SIG-M5 treated with dmso at 0.1 percent for 504 hours (cell line): ENCODE data around the gene WDR70.
"Not testable (repeated sequence)": the region's sequence is repeated elsewhere in the genome, so short reads cannot be mapped to it uniquely, and the experiment has no call there.

ENCODE experiments used
- DNase-seq: peaks from one replicate; lab custom pipeline; 2025; ENCODE audit not compliant: unreplicated experiment; lab: John Stamatoyannopoulos, UW

WDR70 gene

GRCh38 chr5:37568018-37568753 lies 189.1 kb downstream of the WDR70 start:
- DNase-seq = no peak

DNA sequence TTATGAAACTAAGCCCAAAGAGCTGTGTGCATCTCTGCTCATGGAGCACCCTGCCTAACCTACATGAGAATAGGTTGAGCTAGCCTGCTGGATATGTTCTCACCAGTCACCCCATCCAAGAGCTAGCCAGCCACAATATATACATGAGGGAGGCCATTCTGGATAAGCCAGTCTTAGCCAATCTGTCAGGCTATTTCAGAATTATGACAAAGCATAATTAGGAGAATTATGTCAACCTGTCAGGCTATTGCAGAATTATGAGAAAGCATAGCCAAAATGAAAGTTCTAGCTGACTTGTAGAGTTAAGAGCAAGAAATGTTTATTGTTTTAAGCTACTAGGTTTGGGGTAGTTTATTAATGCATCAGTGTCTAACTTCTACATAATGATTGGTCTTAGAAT lies 189.8 kb downstream of the WDR70 start:
- no peak for DNase-seq

DNA sequence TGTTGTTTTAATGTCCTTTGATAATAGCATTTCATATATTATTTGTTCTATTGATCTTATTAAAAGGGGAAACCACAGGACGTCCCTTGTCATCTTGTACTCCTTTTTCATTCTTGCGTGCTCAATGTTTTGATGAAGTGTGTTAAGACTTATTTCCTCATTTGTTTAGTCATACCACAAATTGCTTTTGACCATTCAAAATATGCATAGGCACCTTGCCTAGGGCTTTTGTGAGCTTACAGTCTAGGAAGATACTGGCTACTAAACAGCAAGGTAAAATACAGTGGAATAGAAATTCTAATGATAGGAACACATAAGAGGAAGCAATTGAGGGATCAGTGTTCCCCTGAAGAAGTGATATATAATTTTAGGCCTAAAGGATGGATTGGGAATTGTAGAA lies 190.3 kb downstream of the WDR70 start:
- DNase-seq = no peak

DNA sequence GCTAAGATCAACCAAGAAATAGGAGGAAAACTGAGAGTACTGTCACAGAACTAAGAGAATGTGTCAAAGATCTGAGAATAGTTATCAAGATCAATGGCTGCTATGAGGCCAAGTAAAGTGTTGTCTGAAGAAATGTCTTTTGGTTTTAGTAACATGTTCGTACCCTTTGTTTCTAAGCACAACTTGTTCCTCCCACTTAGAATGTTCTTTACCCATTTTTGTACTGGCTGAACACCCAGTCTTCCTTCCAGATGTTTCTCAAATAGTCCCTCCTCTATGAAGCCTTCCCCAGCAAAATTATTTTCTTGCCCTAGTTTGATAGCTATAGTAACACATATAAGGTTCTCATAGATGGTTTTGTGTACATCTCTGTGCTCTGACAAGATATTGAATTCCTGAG lies 191.5 kb downstream of the WDR70 start:
- no peak for DNase-seq

DNA sequence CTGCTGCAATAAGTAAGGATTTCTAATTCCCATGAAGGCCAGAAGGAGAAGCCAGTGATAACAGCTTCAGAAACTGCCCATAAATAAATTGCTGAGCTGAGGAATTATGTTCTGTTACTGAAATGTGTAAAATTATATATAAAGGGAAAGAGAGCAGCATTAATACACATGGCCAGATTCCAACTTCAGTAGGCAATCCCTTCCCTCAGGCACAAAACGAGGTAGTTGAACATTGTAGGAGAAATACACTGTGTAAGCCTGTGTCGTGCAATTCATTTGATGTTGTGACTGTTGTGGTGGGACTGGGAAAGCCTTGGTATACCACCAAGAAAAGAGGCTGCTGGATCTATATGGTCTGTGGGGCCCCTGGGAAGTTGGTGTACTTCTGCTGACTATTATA lies 192.9 kb downstream of the WDR70 start:
- no peak for DNase-seq

DNA sequence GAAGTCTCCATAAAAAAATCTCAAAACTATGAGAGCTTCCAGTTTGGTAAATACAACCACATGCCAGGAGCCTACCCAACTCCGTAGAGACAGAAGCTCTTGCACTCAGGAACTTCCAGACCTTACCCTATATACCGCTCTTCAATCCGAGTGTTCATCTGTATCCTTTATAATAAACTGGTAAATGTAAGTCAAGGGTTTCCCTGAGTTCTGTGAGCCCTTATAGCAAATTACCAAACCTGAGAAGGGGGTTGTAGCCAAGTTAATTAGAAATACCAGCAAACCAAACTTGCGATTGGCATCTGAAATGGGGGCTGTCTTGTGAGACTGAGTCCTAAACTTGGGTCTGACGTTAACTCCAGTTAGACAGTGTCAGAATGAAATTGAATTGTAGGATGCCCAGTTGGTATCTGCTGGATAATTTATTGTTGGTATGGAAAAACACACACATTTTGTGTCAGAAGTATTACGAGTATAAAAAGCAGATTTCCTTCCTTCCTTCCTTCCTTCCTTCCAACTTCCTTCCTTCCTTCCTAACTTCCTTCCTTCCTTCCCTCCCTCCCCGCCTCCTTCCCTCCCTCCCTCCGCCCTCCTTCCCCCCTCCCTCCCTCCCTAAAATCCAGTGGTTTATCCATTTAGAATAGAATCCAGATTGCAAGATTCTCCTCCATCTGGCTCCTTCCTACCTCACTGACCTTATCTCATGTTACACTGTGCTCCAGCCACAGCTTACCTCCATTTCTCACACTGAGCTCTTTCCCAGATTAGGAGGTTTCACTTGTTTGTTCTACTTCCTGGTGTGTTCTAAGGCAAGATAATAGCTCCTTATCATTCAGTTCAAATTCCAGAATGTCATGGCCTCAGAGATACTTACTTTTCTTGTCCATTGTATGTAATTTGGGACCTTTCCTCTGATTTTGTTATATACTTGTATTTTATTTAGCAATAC lies 196.7 kb downstream of the WDR70 start:
- no peak for DNase-seq

GRCh38 chr5:37576552-37576951 lies 197.4 kb downstream of the WDR70 start:
- no peak for DNase-seq

DNA sequence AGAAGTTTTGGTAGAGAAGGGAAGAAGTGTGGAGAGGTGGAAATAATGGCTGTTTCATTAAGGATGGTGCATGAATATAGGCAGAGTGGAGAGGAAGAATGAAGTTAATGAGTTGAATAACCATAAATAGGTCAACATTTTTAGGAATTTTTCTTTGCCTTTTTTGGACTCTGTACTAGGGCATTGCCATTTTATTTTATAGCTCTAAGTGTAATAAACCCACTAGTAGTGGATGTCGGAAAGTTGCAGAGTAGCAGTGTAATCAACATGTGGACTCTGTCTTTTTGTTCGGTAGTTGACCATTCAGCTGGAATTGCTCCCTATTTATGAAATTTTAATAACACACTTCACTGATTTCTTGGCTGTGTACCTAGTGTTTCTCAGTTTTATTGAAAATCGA lies 199.1 kb downstream of the WDR70 start:
- no peak for DNase-seq

GRCh38 chr5:37580106-37580505 lies 201.0 kb downstream of the WDR70 start:
- DNase-seq = no peak

DNA sequence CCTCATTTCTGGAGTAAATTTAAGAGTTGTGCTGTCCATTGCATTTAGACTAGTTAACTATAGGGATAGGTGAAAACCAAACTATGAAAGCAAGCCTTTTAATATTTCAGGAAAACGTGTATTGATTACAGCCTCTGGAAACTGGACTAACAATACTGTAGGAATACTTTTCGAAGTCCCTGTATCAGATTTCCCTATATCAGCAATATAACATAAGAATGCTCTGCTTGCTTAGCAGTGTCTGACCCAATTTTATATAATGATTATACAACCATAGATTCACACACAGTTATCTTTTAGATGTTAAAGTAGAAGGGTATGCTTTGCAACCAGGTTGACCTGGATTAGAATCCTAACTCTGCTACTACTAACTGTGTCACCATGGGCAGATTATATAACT lies 203.1 kb downstream of the WDR70 start:
- no peak for DNase-seq

GRCh38 chr5:37593292-37593691 lies 214.2 kb downstream of the WDR70 start:
- DNase-seq = not testable (repeated sequence)

- not testable (repeated sequence) for DNase-seq
Observed at GRCh38 chr5:37594864-37595263, 215.7 kb downstream of the WDR70 start.

DNA sequence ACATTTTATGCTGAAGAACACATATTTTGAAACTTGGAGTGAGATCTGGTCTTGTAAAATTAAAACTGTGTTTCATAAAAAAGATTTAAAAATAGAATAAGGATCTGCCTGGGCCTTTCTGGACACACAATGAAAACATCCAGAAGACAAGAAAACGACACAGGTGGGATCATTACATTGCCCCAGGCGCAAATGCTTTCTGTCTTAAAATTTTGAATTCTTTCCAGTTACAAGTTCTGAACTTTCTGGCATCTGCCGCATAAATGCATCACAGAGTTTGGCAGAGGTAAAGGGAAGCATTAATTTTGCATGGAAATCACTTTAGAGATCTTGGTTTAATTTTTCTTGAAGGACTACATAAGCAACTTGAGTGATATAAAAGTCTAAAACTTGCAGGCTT lies 219.6 kb downstream of the WDR70 start:
- no peak for DNase-seq

- no peak for DNase-seq
Observed at GRCh38 chr5:37601163-37601562, 222.0 kb downstream of the WDR70 start.

DNA sequence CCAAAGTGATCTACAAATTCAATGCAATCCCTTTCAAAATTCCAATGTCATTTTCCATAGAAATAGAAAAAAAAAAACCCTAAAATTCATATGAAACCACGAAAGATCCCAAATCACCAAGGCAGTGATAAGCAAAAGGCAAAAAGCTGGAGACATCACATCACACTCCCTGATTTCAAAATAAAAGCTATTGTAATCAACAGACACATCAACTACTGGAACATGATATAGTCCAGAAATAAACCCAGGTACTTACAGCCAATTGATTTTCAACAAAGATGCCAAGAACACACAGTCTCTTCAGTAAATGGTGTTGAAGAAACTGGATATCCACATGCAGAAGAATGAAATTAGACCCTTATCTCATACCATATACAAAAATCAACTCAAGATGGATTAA lies 224.0 kb downstream of the WDR70 start:
- DNase-seq = no peak

DNA sequence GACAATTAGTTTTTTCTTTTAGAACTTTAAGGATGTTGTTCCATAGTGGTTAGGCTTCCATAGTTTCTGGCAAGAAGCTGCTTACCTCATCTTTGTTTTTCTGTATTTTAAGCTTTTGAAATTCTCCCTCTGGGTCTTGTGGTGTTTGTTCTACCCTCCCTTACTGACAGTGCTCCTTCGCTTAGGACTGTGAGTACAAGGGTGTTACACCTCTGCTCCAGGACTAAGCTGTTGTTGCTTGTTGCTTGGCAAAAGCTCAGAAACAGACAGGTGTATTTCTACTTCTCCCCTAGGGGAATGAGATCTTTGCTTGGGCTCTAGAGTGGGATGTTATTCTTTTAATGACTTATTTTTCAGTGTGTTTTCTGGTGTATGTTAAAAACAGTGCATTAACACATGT lies 225.2 kb downstream of the WDR70 start:
- no peak for DNase-seq

DNA sequence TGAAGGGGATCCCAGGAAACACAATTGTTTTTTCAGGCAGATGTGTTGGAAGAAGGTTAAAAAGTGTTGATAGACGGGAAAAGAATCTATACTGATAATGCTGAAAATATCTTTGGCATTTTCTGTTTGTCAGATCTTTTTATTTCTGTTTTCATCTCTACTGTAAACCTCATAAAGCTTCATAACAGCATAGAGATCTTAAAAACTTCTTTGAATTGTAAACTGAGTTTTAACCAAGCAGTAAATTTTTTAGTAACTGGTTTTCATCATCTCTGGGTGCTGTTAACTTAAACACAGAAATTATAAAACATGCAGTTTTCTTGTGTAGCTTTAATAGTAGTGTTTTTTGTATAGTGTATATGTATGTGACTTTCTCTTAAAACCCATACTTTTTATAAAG lies 227.0 kb downstream of the WDR70 start:
- DNase-seq = no peak

GRCh38 chr5:37606632-37607248 lies 227.6 kb downstream of the WDR70 start:
- no peak for DNase-seq

DNA sequence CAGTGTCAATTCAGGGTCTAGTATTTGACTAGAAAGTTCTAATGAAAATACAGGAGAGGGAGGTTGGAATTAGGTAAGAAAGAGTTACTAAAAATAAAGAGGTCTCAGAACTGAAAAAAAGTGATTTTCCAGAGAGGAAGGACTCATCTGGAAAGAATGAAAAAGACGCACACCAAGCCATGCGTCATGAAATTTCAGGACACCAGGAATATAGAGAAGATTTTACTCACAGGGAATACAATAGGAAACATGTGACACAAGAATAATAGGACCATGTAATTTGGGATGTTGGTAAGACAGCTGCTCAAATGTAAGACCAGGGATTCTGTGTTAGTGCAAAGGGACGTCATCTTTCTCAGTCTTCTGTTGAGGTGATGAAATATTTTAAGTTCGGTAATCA lies 236.1 kb downstream of the WDR70 start:
- no peak for DNase-seq

GRCh38 chr5:37619353-37619752 lies 240.2 kb downstream of the WDR70 start:
- no peak for DNase-seq

- not testable (repeated sequence) for DNase-seq
Observed at GRCh38 chr5:37622354-37622753, 243.2 kb downstream of the WDR70 start.

DNA sequence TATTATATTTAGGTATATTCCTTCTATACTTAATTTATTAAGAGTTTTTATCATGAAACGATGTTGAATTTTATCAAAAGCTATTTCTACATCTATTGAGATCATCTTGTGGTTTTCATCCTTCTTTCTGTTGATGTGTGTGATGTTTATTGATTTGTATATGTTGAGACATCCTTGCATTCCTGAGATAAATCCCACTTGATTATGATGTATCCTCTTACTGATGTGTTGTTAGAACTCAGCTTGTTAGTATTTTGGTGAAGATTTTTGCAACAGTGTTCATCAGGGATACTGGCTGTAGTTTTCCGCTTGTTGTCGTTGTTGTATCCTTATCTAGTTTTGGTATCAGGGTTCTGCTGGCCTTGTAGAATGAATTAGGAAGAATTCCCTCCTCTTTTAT lies 247.1 kb downstream of the WDR70 start:
- no peak for DNase-seq
